Measurements from ENCODE around the gene BSDC1.

GRCh38 chr1:32394890-32395432 is 720 bp upstream of the BSDC1 start:
- no peak for TF ChIP-seq CTCF (IDR thresholded peaks at IDR 0.05; ENCODE audit: borderline replicate concordance, extremely low read depth, low read length, poor library complexity, severe bottlenecking)
- TF ChIP-seq EZH2 (IDR thresholded peaks at IDR 0.05; ENCODE audit: borderline replicate concordance, low read depth, low read length, severe bottlenecking) = no peak

Measured in DND-41 (cell line).